BJ (cell line): ENCODE measurements around the gene GSG1. TPM values are rescaled to one million over a fixed set of nuclear protein-coding genes. Genes with fewer than 3 reads are reported as not detected.

Experiments used
- CTCF ChIA-PET: fragments of 350-600 bp; formaldehyde crosslinking; extraction: SDS; loops from one replicate; lab custom pipeline; 2021; ENCODE audit warnings: antibody characterized with exemption, inconsistent platforms; lab: Yijun Ruan, JAX
- POLR2A ChIA-PET: fragments of 300-600 bp; sonication (Branson Sonifier 250); formaldehyde crosslinking; extraction: SDS; loops from one replicate; lab custom pipeline; 2021; ENCODE audit warnings: antibody characterized with exemption; lab: Charles Lee
- DNase-seq: peaks from one replicate; pipeline ENCODE4 v3.0.0-alpha.2; 2011; ENCODE audit warnings: low read depth
- H3K27me3 ChIP-seq: 2 replicates; pipeline ENCODE4 v1.6.0; 2011; ENCODE audit warnings: low read length; ENCODE audit not compliant: control insufficient read depth, insufficient read depth
- H3K36me3 ChIP-seq: 2 replicates; pipeline ENCODE4 v1.5.1; 2011; ENCODE audit warnings: low read length; ENCODE audit not compliant: control insufficient read depth, insufficient read depth
- H3K4me3 ChIP-seq: 2 replicates; pipeline ENCODE4 v1.5.1; 2011; ENCODE audit warnings: low read depth, mild to moderate bottlenecking, control low read depth, low read length
- polyA plus RNA-seq: library from polyadenylated mRNA; depleted of rRNA; stranded (reverse); fragments of >200 nt; gene quantifications from 2 replicates; pipeline ENCODE4 v1.2.3, GENCODE V29; 2011
- TF ChIP-seq, protein P1 (sequence below): IDR thresholded peaks from 2 replicates; pipeline ENCODE4 v1.5.1; 2011; ENCODE audit warnings: low read depth, mild to moderate bottlenecking, control low read depth, inconsistent platforms, low read length, moderate library complexity; ENCODE audit not compliant: insufficient read depth

Gene GSG1
- polyA plus RNA-seq, 1 experiment, result 0.26 TPM

DNA sequence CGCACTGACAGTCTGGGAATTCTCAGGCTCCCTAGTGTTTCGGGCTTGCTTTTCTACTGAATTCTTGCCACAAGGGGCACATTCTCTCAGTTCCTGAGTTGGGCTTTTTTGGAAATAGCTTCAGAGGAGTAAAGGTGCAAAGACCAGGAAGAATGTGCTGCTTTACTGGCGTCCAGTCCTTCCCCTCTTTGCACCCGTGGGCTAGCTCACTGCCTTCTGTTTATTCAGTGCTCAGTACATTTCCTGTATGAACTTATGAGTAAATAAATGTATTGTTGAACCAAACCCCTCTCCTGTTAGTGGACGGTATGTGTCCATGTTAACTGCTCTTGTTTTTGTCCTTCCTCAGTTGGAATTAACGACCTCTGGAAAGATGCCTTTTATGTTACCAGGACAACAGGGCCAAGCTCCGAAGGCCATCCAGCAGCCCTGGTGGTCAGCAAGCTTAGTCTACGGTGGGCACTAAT, 24.0 kb downstream of the GSG1 start:
- Histone ChIP-seq H3K4me3 (no peak overlapping the region), H3K27me3 (no peaks in the 10 kb centered on the region), H3K36me3 (no peaks in the 10 kb centered on the region; the same call in 1 of the 2 replicates)
- ChIA-PET CTCF (interaction anchor here (0.7 to 1.2 kb wide), 3 partner anchors 35 to 176 kb away, joined by 3 read pairs; partner anchors contain the start of gene FAM234B), POLR2A (no interaction called here)
- TF ChIP-seq, protein P1, sequence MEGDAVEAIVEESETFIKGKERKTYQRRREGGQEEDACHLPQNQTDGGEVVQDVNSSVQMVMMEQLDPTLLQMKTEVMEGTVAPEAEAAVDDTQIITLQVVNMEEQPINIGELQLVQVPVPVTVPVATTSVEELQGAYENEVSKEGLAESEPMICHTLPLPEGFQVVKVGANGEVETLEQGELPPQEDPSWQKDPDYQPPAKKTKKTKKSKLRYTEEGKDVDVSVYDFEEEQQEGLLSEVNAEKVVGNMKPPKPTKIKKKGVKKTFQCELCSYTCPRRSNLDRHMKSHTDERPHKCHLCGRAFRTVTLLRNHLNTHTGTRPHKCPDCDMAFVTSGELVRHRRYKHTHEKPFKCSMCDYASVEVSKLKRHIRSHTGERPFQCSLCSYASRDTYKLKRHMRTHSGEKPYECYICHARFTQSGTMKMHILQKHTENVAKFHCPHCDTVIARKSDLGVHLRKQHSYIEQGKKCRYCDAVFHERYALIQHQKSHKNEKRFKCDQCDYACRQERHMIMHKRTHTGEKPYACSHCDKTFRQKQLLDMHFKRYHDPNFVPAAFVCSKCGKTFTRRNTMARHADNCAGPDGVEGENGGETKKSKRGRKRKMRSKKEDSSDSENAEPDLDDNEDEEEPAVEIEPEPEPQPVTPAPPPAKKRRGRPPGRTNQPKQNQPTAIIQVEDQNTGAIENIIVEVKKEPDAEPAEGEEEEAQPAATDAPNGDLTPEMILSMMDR, result 0 out of 2 replicates have a peak, but pooled peaks have one; percentile 3
- no peak for DNase-seq

DNA sequence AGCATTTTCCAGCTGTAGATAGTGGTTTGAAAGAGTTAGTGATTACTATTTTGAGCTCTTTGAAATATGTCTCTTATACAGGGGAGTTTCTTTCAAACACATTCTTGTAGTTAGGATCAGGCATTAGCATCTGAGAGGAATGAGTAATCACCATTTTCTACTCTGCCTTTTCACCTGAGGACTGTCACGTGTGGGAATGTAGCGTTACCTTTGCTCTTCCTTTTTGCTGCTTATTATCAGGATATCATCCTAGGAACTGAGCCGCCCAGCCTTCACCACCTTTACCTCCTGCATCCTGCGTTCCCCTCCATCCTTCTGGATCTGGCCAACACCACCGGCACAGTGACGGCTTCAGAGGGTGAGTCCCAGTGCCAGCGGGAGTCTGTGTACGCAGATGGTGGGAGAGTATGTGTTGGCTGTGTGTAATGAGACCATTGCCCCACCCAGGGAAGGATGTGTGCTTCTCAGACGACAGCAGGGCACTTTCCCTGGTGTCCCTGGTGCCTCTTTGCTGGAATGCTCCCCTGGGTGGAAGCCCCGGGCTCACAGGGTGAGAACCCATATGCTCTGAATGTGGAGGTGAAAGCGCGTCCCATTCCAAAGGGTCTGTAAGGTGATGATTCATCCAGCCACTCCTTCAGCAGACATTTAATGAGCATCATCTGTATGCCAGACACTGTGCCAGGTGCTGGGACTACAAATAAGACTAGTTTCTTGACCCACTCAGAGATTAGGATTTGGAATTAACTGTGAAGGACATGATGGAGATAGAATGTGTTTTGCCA, 27.5 kb downstream of the GSG1 start:
- H3K4me3 ChIP-seq, result no peak overlapping the region
- no peaks in the 10 kb centered on the region; the same call in none of the 2 replicates for H3K36me3 ChIP-seq
- TF ChIP-seq, protein P1, result no peak
- DNase-seq, result no peak
- ChIA-PET POLR2A (no interaction called here), CTCF (no interaction called here)
- no peaks in the 10 kb centered on the region for H3K27me3 ChIP-seq

DNA sequence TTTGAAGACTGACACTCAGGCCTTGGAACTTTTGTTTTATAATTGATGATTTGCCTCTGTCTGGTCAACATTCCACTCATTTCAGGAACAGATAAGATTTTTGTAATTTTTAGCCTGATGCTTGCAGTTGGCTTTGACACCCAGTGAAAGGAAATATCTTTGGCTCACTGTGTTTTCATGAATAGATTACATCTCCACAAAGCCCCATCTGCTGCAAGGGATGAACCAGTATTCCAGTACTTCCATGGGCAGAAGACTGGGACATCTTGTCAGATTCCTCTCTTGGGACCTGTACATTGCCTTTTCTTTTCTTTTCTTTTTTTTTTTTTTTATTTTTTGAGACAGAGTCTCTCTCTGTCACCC, 28.4 kb downstream of the GSG1 start:
- POLR2A ChIA-PET, result interaction anchor here (0.6 kb wide), 1 partner anchor 1329 kb away, joined by 9 read pairs; no protein-coding TSS in a partner anchor
- CTCF ChIA-PET, result interaction anchor here (0.9 to 1.4 kb wide), 4 partner anchors 10 to 137 kb away, joined by 3 read pairs; no protein-coding TSS in a partner anchor
- DNase-seq, result no peak

DNA sequence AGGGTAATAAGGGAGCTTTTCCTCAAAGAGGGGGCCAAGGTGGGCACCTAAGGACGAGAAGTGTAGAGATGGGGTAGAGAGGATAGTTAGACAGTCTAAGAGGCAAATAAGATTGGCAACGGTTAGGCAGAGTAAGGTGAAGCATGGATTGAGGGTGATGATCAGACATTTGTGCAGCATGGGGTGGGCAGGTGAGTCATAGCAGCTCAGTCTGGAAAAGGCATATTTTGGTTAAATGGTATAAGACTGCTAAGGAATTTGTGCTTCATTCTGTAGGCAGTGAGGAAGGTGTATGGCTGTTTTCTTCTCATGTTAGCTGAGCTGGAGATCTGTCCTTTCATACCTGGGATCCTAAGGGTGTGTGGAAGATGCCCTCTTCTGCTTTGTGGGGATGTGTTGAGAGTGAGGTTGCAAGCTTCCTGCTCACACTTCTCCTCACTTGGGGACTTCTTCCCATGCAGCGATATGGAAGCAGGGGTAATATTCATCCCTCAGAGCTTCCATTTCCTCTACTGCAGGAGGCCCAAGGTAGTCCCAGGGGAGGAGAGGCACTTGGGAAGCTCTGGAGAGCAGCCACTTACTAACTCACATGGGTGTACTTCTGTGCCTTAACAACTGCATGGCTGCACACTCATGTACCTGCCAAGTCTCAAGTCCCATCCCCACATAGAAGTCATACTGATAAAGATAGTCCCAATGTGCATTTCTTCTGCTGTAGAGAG, 28.9 kb downstream of the GSG1 start:
- no peaks in the 10 kb centered on the region for H3K27me3 ChIP-seq
- H3K36me3 ChIP-seq, result no peaks in the 10 kb centered on the region; the same call in none of the 2 replicates
- no peak overlapping the region for H3K4me3 ChIP-seq
- ChIA-PET CTCF (interaction anchor here (0.8 to 1.4 kb wide), 6 partner anchors 10 to 204 kb away, joined by 3 read pairs; no protein-coding TSS in a partner anchor), POLR2A (interaction anchor here (0.5 to 0.6 kb wide), 2 partner anchors 273 to 1329 kb away, joined by 3 to 9 read pairs; no protein-coding TSS in a partner anchor)
- no peak for DNase-seq
- TF ChIP-seq, protein P1, result no peak

More for the DNA sequence above, 28.4 kb downstream of the GSG1 start:
- Histone ChIP-seq H3K4me3 (no peak overlapping the region), H3K27me3 (no peaks in the 10 kb centered on the region), H3K36me3 (no peaks in the 10 kb centered on the region; the same call in none of the 2 replicates)
- TF ChIP-seq, protein P1, result no peak

DNA sequence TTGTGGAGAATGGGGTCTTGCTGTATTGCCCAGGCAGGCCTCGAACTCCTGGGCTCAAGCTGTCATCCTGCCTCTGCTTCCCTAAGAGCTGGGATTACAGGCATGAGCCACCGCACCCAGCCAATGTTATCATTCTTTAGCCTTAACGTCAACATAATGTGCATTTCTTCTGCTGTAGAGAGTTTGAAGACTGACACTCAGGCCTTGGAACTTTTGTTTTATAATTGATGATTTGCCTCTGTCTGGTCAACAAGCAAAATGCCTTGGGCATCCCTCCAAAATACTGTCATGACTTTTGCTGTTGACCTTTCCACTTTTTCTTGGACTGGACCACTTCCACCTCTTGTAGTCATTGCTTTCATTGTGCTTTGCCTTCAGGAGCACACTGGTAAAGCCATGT, 30.3 kb downstream of the GSG1 start:
- CTCF ChIA-PET, result interaction anchor here (1.1 kb wide), 1 partner anchor 205 kb away, joined by 3 read pairs; no protein-coding TSS in a partner anchor
- TF ChIP-seq, protein P1, result no peak
- POLR2A ChIA-PET, result no interaction called here
- DNase-seq, result no peak
- Histone ChIP-seq H3K36me3 (no peaks in the 10 kb centered on the region; the same call in none of the 2 replicates), H3K27me3 (no peaks in the 10 kb centered on the region), H3K4me3 (no peak overlapping the region)
